K562 (cell line): ENCODE results near the gene TMEM208. TPM values are rescaled to one million over a fixed set of nuclear protein-coding genes. Genes with fewer than 3 reads are reported as not detected.

Source experiments
- GABPB1 ChIP-seq: sonication (generic); formaldehyde crosslinking; IDR thresholded peaks from 2 replicates; pipeline ENCODE4 v1.8.0; 2022; ENCODE audit warnings: mild to moderate bottlenecking, missing genetic modification reagents
- HMGXB4 ChIP-seq: sonication (generic); formaldehyde crosslinking; IDR thresholded peaks from 2 replicates; pipeline ENCODE4 v1.8.1; 2023; ENCODE audit warnings: mild to moderate bottlenecking, missing genetic modification reagents
- MNT ChIP-seq, 2 experiments: fragments of 450-650 bp; conservative IDR thresholded peaks; 2 replicates each; pipeline ENCODE4 v1.6.1; 2017; ENCODE audit warnings: mild to moderate bottlenecking in 2 of 2, moderate library complexity in 2 of 2
- MYNN ChIP-seq, 2 experiments: sonication (generic); formaldehyde crosslinking in 1 of 2; IDR thresholded peaks; 2 replicates each; pipeline versions ENCODE4 v1.5.0 to v1.6.1; 2016 to 2020; ENCODE audit warnings: antibody characterized with exemption in 1 of 2, missing genetic modification reagents in 1 of 2
- PURB ChIP-seq: sonication (generic); formaldehyde crosslinking; IDR thresholded peaks from 2 replicates; pipeline ENCODE4 v1.9.0; 2021; ENCODE audit warnings: low read depth, mild to moderate bottlenecking, missing genetic modification reagents
- TEAD2 ChIP-seq: fragments of 450-650 bp; IDR thresholded peaks from 2 replicates; pipeline ENCODE4 v1.6.1; 2016; ENCODE audit warnings: missing genetic modification characterization, control low read depth, missing compliant biosample characterization
- ZNF41 ChIP-seq: fragments of 250-450 bp; sonication (Bioruptor Pico); conservative IDR thresholded peaks from 2 replicates; pipeline ENCODE4 v1.4.0; 2020; ENCODE audit warnings: mild to moderate bottlenecking
- ZNF740 ChIP-seq, 3 experiments: fragments of 200-800 bp in 1 of 3; sonication (Bioruptor generic) in 1 of 3; sonication (generic) in 1 of 3; formaldehyde crosslinking in 1 of 3; IDR thresholded peaks; 2 replicates each; pipeline versions ENCODE4 v1.6.1 to v1.8.0; 2016 to 2022; ENCODE audit warnings: mild to moderate bottlenecking in 2 of 3, missing compliant biosample characterization in 2 of 3, missing genetic modification characterization in 2 of 3, missing genetic modification reagents in 1 of 3
- ZNF778 ChIP-seq: fragments of 450-650 bp; formaldehyde crosslinking; IDR thresholded peaks from 2 replicates; pipeline ENCODE4 v1.4.0; 2020; ENCODE audit warnings: mild to moderate bottlenecking, moderate library complexity
- polyA plus RNA-seq, 8 experiments: library from polyadenylated mRNA; depleted of rRNA in 4 of 8; stranded (reverse) in 5 of 8; unstranded in 3 of 8; fragments of >200 nt; fragmentation: Nextera tagmentation in 2 of 8; fragmentation: Illumina TruSeq in 1 of 8; extraction: Ambion mirVana in 2 of 8; extraction: Trizol in 1 of 8; gene quantifications; 2 replicates each; pipeline versions ENCODE4 v1.2.1 to v1.2.3, GENCODE V29; 2011 to 2014; ENCODE audit warnings: inconsistent platforms in 1 of 8, missing spikeins in 1 of 8
- total RNA-seq, 7 experiments: library from RNA; depleted of rRNA in 6 of 7; stranded (reverse); fragments of >200 nt in 6 of 7; fragmentation: Illumina TruSeq in 2 of 7; extraction: Trizol in 2 of 7; gene quantifications; 2 replicates each; pipeline versions ENCODE4 v1.2.1 to v1.2.3, GENCODE V29; 2011 to 2021; ENCODE audit warnings: low replicate concordance in 1 of 7
- TF ChIP-seq, protein P1 (sequence below): IDR thresholded peaks from 2 replicates; pipeline ENCODE4 v1.6.1; 2016; ENCODE audit warnings: missing genetic modification characterization, missing compliant biosample characterization
- TF ChIP-seq, protein P2 (sequence below), 2 experiments: fragments of 150-350 bp in 1 of 2; IDR thresholded peaks; 2 replicates each; pipeline ENCODE4 v1.6.1; 2012 to 2016; ENCODE audit warnings: low read depth in 2 of 2, low read length in 2 of 2, mild to moderate bottlenecking in 1 of 2, moderate library complexity in 1 of 2
- TF ChIP-seq, protein P3 (sequence below): fragments of 200-800 bp; sonication (Bioruptor generic); IDR thresholded peaks from 2 replicates; pipeline ENCODE4 v1.6.1; 2017; ENCODE audit warnings: missing genetic modification characterization, missing compliant biosample characterization

The TMEM208 gene
- total and polyA plus RNA-seq, 9 of the 15 experiments (the other 6 are each of a cell fraction or from before 2014, with no cell fraction given) = 31.8 to 239 (median 54.3) TPM

DNA sequence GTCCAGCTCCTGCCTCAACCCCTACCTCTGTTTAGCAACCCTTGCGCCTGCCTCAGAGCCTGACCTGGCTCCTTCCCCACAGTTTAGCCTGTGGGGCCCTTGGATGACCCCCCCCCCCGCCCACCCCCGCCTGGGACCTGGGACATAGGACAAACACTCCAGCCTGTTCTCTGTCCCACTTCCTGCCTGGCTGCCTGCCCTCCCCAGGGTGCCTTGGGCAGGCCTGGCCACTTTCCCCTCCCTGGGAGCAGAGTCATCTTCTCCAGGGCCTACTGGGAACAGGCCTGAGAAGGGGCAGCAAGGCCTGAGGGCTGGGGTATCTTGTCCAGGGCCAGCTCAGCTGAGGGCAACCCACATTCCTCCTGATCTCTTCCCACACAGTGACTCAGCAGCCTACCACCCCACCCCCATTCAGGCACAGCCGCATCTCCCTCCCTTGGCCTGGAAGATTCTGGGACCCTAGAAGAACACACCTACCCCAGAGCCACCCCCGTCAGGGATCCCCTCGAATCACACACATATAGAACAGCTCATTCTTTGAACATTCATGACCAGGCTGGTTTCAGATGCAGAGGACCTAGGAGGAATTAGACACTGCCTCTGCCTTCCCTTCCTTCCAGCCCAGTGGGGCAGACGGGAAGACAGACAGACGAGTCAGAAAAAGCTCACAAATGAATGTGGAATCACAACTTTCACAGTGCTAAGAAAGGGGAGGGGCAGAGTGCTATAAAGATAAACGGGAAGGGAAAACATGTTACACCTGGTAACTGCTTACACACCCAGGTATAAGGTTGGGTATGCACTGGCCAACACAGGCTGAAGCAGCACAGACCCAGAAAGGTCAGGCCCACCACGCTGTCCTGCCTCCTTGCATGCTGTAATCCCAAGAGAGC lies 14.3 kb downstream of the TMEM208 start (continued):
- TF ChIP-seq ZNF740 (CRISPR knock-in tag; IDR thresholded peaks at IDR 0.05) = no peak
- TF ChIP-seq ZNF740 (tag; IDR thresholded peaks at IDR 0.05) = peak in 1 of 2 experiments; percentile 58; a peak in 1 of 4 replicates
- 0 out of 2 replicates have a peak, but pooled peaks have one; percentile 35 for TF ChIP-seq GABPB1 (CRISPR knock-in tag)
- TF ChIP-seq TEAD2 (tag) = 0 out of 2 replicates have a peak, but pooled peaks have one; percentile 22
- TF ChIP-seq PURB = no peak
- no peak for TF ChIP-seq ZNF778 (CRISPR knock-in tag)
- TF ChIP-seq, protein P1, sequence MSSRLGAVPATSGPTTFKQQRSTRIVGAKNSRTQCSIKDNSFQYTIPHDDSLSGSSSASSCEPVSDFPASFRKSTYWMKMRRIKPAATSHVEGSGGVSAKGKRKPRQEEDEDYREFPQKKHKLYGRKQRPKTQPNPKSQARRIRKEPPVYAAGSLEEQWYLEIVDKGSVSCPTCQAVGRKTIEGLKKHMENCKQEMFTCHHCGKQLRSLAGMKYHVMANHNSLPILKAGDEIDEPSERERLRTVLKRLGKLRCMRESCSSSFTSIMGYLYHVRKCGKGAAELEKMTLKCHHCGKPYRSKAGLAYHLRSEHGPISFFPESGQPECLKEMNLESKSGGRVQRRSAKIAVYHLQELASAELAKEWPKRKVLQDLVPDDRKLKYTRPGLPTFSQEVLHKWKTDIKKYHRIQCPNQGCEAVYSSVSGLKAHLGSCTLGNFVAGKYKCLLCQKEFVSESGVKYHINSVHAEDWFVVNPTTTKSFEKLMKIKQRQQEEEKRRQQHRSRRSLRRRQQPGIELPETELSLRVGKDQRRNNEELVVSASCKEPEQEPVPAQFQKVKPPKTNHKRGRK (tag) = no peak
- TF ChIP-seq MYNN (IDR thresholded peaks at IDR 0.05) = peak; percentile 77
- no peak for TF ChIP-seq MYNN (CRISPR knock-in tag; IDR thresholded peaks at IDR 0.05)
- TF ChIP-seq, protein P2, sequence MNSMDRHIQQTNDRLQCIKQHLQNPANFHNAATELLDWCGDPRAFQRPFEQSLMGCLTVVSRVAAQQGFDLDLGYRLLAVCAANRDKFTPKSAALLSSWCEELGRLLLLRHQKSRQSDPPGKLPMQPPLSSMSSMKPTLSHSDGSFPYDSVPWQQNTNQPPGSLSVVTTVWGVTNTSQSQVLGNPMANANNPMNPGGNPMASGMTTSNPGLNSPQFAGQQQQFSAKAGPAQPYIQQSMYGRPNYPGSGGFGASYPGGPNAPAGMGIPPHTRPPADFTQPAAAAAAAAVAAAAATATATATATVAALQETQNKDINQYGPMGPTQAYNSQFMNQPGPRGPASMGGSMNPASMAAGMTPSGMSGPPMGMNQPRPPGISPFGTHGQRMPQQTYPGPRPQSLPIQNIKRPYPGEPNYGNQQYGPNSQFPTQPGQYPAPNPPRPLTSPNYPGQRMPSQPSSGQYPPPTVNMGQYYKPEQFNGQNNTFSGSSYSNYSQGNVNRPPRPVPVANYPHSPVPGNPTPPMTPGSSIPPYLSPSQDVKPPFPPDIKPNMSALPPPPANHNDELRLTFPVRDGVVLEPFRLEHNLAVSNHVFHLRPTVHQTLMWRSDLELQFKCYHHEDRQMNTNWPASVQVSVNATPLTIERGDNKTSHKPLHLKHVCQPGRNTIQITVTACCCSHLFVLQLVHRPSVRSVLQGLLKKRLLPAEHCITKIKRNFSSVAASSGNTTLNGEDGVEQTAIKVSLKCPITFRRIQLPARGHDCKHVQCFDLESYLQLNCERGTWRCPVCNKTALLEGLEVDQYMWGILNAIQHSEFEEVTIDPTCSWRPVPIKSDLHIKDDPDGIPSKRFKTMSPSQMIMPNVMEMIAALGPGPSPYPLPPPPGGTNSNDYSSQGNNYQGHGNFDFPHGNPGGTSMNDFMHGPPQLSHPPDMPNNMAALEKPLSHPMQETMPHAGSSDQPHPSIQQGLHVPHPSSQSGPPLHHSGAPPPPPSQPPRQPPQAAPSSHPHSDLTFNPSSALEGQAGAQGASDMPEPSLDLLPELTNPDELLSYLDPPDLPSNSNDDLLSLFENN (IDR thresholded peaks at IDR 0.05; ENCODE audit: low read depth in 2 of 2, low read length in 2 of 2) = no peak
- TF ChIP-seq, protein P3, sequence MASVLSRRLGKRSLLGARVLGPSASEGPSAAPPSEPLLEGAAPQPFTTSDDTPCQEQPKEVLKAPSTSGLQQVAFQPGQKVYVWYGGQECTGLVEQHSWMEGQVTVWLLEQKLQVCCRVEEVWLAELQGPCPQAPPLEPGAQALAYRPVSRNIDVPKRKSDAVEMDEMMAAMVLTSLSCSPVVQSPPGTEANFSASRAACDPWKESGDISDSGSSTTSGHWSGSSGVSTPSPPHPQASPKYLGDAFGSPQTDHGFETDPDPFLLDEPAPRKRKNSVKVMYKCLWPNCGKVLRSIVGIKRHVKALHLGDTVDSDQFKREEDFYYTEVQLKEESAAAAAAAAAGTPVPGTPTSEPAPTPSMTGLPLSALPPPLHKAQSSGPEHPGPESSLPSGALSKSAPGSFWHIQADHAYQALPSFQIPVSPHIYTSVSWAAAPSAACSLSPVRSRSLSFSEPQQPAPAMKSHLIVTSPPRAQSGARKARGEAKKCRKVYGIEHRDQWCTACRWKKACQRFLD (CRISPR knock-in tag) = 0 out of 2 replicates have a peak, but pooled peaks have one; percentile 6
- TF ChIP-seq ZNF41 (CRISPR knock-in tag) = no peak
- TF ChIP-seq MNT (conservative IDR thresholded peaks at IDR 0.05) = 0 out of 4 replicates have a peak, but pooled peaks of 1 of the 2 experiments have one; percentile 21
- TF ChIP-seq HMGXB4 = no peak
